Activated gamma-delta T cell treated with anti-CD3 and anti-CD28 coated beads, Interleukin-2, amount 50 U/mL, for 16 hours (primary cell): ENCODE data around the gene NXPE3.
"Not testable (repeated sequence)": the region's sequence is repeated elsewhere in the genome, so short reads cannot be mapped to it uniquely, and the experiment has no call there.

Experiments
- DNase-seq: peaks from one replicate; pipeline ENCODE4 v3.0.0-alpha.2; 2020; ENCODE audit warnings: low read depth

The NXPE3 gene

GRCh38 chr3:101852983-101853840 is 74.2 kb downstream of the NXPE3 start:
- no peak for DNase-seq

GRCh38 chr3:101853982-101854381 is 75.0 kb downstream of the NXPE3 start:
- DNase-seq: no peak

- DNase-seq: no peak
Observed at GRCh38 chr3:101854608-101855304, 75.7 kb downstream of the NXPE3 start.

GRCh38 chr3:101857301-101857741 is 78.3 kb downstream of the NXPE3 start:
- DNase-seq: no peak

GRCh38 chr3:101858464-101859030 is 79.5 kb downstream of the NXPE3 start:
- DNase-seq: no peak

- DNase-seq: no peak
Observed at GRCh38 chr3:101859882-101860448, 81.0 kb downstream of the NXPE3 start.

- no peak for DNase-seq
Observed at GRCh38 chr3:101861212-101861788, 82.3 kb downstream of the NXPE3 start.

- no peak for DNase-seq
Observed at GRCh38 chr3:101861789-101862415, 82.9 kb downstream of the NXPE3 start.

GRCh38 chr3:101862416-101863165 is 83.6 kb downstream of the NXPE3 start:
- DNase-seq: no peak

GRCh38 chr3:101864926-101865325 is 85.9 kb downstream of the NXPE3 start:
- DNase-seq: not testable (repeated sequence)

- no peak for DNase-seq
Observed at GRCh38 chr3:101865751-101866509, 86.9 kb downstream of the NXPE3 start.

GRCh38 chr3:101867511-101867910 is 88.5 kb downstream of the NXPE3 start:
- DNase-seq: no peak

GRCh38 chr3:101867996-101868395 is 89.0 kb downstream of the NXPE3 start:
- DNase-seq: no peak

GRCh38 chr3:101868534-101869464 is 89.8 kb downstream of the NXPE3 start:
- DNase-seq: no peak

GRCh38 chr3:101870138-101870537 is 91.1 kb downstream of the NXPE3 start:
- no peak for DNase-seq

- DNase-seq: no peak
Observed at GRCh38 chr3:101873619-101874018, 94.6 kb downstream of the NXPE3 start.

- DNase-seq: no peak
Observed at GRCh38 chr3:101876142-101876541, 97.1 kb downstream of the NXPE3 start.
